Skeletal muscle tissue (tissue), 4 donors: ENCODE data around the gene MRM3. TPM values are rescaled to one million over a fixed set of nuclear protein-coding genes. Genes with fewer than 3 reads are reported as not detected.
"Not testable (repeated sequence)": the region's sequence is repeated elsewhere in the genome, so short reads cannot be mapped to it uniquely, and the experiment has no call there.

Experiments
- H3K27ac ChIP-seq: one replicate; pipeline ENCODE4 v1.7.0; 2013; ENCODE audit warnings: mild to moderate bottlenecking, low read depth, low read length, inconsistent platforms
- H3K27me3 ChIP-seq, 3 donors: one replicate each; pipeline ENCODE4 v1.7.0; 2013; ENCODE audit warnings: low read length in 3 of 3; ENCODE audit not compliant: control insufficient read depth in 3 of 3, insufficient read depth in 3 of 3
- H3K36me3 ChIP-seq, 3 donors: one replicate each; pipeline ENCODE4 v1.7.0; 2013; ENCODE audit warnings: low read length in 3 of 3; ENCODE audit not compliant: control insufficient read depth in 3 of 3, insufficient read depth in 3 of 3
- H3K4me1 ChIP-seq, 3 donors: one replicate each; pipeline ENCODE4 v1.7.0; 2013; ENCODE audit warnings: low read length in 3 of 3, mild to moderate bottlenecking in 3 of 3; ENCODE audit not compliant: control insufficient read depth in 3 of 3, insufficient read depth in 3 of 3
- H3K4me3 ChIP-seq, 3 donors: one replicate each; pipeline ENCODE4 v1.7.0; 2013; ENCODE audit warnings: low read length in 3 of 3
- H3K9ac ChIP-seq, 3 donors: one replicate each; pipeline ENCODE4 v1.7.0; 2013; ENCODE audit warnings: low read length in 3 of 3, mild to moderate bottlenecking in 3 of 3, moderate library complexity in 2 of 3, low read depth in 1 of 3
- H3K9me3 ChIP-seq, 3 donors: one replicate each; pipeline ENCODE4 v1.7.0; 2013; ENCODE audit warnings: low read length in 3 of 3; ENCODE audit not compliant: control insufficient read depth in 3 of 3
- total RNA-seq: library from RNA; depleted of rRNA; stranded (reverse); fragments of >200 nt; gene quantifications from one replicate; pipeline ENCODE4 v1.2.3, GENCODE V29; 2014
- donor health status: Osteomylitis.

MRM3 gene
- total RNA-seq, 1 donor from 2014 or later = 18.8 TPM

DNA sequence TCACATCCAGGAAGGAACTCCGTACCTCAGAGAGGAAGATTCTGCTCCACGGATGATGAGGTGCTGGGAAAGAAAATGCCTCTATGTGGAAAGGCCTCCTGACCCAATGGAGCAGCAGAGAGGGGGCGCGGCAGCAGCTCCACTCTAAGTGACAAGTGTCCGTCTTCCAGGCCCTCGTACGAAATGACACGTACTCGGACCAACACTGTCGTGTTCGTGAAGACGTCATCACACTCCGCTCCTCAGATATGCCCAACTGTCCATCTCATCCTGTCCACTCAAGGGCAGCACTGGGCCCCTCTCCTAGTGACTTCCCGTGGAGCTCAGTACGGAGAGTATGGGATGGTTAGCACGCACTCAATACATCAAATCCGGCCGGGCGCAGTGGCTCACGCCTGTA is 32.2 kb downstream of the MRM3 start:
- peaks cover 35 to 37% (median 36%) of the 10 kb centered on the region in 3 donors for H3K36me3 ChIP-seq
- no peaks in the 10 kb centered on the region for H3K27me3 ChIP-seq
- no peak overlapping the region for H3K27ac ChIP-seq
- peaks cover 0 to 6% (median 3%) of the 10 kb centered on the region in 3 donors for H3K4me1 ChIP-seq
- no peak overlapping the region for H3K9ac ChIP-seq
- H3K9me3 ChIP-seq = no peaks in the 10 kb centered on the region
- H3K4me3 ChIP-seq = no peak overlapping the region

DNA sequence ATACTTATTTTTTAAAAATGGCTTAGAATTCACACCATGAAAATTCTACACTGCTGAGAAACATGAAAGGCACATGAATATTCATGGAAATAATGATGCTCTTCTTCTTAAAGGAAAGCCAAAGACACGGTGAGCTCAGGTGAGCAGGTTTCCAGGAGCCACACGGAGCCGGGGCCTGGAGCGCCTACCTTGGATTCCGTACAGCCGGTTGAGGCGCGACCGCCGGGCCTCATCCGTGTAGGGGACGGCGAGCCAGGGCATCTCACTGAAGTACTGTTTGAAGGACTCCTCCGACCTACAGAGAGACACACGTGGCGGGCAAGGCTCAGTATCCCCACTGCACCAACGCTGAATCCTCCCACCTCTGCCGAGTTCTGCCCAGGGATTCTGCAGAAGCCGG is 37.1 kb downstream of the MRM3 start:
- H3K4me1 ChIP-seq = peaks cover 0 to 7% (median 0%) of the 10 kb centered on the region in 3 donors

DNA sequence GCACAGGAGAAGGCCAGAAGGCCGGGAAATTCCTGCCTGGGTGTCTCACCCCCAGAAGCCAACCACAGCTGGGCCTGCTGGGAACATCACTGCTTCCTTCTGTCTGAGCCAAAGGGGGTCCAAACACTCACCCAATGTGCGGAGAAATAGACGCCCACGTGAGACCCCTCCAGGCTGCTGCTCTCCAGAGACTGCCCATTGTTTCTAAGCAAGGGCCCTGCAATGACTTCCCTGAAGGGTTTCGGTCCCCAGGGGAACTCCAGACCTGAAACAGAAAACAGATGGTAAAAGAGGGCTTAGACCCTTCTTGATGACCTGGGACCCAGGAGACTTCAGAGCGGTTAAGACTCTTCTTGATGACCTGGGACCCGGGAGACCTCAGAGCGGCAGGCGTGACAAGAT is 41.3 kb downstream of the MRM3 start:
- Histone ChIP-seq H3K36me3 (peaks cover 26 to 33% (median 27%) of the 10 kb centered on the region in 3 donors), H3K4me3 (no peak overlapping the region), H3K27me3 (no peaks in the 10 kb centered on the region), H3K27ac (no peak overlapping the region), H3K9me3 (no peaks in the 10 kb centered on the region), H3K9ac (no peak overlapping the region), H3K4me1 (peaks cover 0 to 11% (median 4%) of the 10 kb centered on the region in 3 donors)

More for the DNA sequence above, 37.1 kb downstream of the MRM3 start:
- H3K9ac ChIP-seq = no peak overlapping the region
- H3K9me3 ChIP-seq = no peaks in the 10 kb centered on the region
- H3K27ac ChIP-seq = no peak overlapping the region
- no peak overlapping the region for H3K4me3 ChIP-seq
- H3K27me3 ChIP-seq = no peaks in the 10 kb centered on the region
- H3K36me3 ChIP-seq = peaks cover 36 to 43% (median 43%) of the 10 kb centered on the region in 3 donors

DNA sequence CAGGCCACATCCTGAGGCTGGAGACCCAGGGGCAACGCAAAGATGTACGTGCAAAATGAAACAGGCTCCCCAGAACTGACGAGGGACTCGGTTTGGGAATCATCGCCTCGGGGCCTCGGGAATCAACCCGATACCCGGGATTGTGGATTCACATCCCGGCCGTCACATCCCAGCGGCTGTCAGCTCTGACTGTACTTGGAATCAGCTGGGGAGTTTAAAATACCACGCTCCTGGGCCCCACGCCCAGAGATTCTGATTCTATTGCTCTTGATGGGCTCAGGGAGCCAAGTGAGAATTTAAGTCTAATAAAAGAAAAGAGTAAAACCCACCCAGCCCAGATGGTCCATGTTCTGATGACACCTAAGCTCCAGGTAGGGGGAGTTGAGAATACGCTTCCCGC is 42.2 kb downstream of the MRM3 start:
- Histone ChIP-seq H3K27ac (no peak overlapping the region), H3K9ac (peak overlapping the region in 1 of 3 donors; percentile 25), H3K27me3 (no peaks in the 10 kb centered on the region), H3K9me3 (no peaks in the 10 kb centered on the region), H3K4me1 (peaks cover 0 to 11% (median 4%) of the 10 kb centered on the region in 3 donors), H3K4me3 (no peak overlapping the region), H3K36me3 (peaks cover 22 to 32% (median 23%) of the 10 kb centered on the region in 3 donors)

DNA sequence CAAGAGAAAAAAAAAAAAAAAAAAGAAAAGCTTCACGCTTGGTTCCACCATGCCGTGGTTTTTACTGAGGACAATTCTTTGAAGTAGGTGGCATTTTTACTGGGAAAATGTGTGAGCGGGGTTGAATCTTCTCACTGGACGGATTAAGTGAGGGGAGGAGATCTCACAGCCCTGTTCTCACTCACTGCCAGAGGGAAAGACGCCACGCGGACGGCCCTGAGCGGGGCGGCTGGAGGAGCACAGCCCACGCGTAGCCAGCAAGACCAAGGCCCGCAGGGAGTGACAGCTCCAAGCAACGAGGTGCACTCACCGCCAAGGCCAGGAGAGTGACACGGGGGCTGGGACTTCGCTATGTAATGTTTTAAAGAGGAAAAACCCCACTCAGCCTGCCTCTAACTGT is 43.1 kb downstream of the MRM3 start:
- Histone ChIP-seq H3K27ac (no peak overlapping the region), H3K4me1 (peaks cover 0 to 14% (median 7%) of the 10 kb centered on the region in 3 donors), H3K9me3 (no peaks in the 10 kb centered on the region), H3K4me3 (no peak overlapping the region), H3K36me3 (peaks cover 15 to 24% (median 17%) of the 10 kb centered on the region in 3 donors), H3K27me3 (no peaks in the 10 kb centered on the region), H3K9ac (no peak overlapping the region)

DNA sequence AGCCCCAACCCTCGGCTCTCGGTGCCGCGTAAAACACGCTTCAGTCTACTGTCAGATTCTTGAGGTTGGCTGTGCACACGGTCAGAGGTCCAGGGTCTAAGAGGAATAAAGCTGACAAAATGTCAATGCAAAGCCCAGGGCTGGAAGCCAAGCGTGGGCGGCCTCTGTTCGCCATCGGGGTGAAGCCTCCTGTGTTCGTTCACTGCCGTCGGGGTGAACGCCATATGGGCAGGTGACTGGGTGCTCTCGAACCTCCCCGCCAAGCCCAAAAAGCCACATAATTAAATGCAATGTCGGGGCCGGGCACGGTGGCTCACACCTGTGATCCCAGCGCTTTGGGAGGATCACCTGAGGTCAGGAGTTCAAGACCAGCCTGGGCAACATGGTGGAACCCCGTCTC is 44.6 kb downstream of the MRM3 start:
- peaks cover 3 to 23% (median 16%) of the 10 kb centered on the region in 3 donors for H3K4me1 ChIP-seq
- H3K9ac ChIP-seq = no peak overlapping the region

DNA sequence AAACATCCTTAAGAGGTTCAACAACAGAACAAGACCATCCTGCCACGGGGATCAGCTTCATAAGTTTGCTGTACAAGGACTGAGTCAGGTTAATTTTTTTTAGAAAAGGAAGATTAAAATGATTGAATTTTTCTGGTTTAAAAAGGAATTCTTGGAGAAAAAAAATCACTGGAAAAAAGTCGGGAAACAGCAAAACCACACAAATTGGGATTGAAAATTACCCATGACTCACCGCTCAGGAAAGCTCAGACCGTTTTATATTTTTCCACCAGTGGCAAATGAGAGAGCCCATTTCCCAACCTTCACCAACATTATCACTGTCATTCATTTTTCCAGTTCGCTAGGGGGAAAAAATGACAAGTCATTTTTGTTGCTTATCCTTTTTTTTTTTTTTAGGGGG is 46.6 kb downstream of the MRM3 start:
- Histone ChIP-seq H3K27ac (no peak overlapping the region), H3K4me1 (peaks cover 3 to 20% (median 16%) of the 10 kb centered on the region in 3 donors), H3K27me3 (no peaks in the 10 kb centered on the region), H3K36me3 (peaks cover 5 to 12% (median 9%) of the 10 kb centered on the region in 3 donors), H3K9me3 (no peaks in the 10 kb centered on the region), H3K9ac (no peak overlapping the region), H3K4me3 (no peak overlapping the region)

More for the DNA sequence above, 44.6 kb downstream of the MRM3 start:
- Histone ChIP-seq H3K4me3 (no peak overlapping the region), H3K36me3 (peaks cover 13 to 19% (median 17%) of the 10 kb centered on the region in 3 donors), H3K27ac (no peak overlapping the region), H3K27me3 (no peaks in the 10 kb centered on the region), H3K9me3 (no peaks in the 10 kb centered on the region)

DNA sequence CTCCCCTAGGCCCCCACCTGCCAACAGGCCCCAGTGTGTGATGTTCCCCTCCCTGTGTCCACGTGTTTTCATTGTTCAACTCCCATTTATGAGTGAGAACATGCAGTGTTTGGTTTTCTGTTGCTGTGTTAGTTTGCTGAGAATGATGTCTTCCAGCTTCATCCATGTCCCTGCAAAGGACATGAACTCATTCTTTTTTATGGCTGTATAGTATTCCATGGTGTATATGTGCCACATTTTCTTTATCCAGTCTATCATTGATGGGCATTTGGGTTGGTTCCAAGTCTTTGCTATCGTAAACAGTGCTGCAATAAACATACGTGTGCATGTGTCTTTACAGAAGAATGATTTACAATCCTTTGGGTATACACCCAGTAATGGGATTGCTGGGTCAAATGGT is 47.5 kb downstream of the MRM3 start:
- H3K27me3 ChIP-seq, H3K4me3 ChIP-seq, H3K9ac ChIP-seq, H3K27ac ChIP-seq, H3K9me3 ChIP-seq: not testable (repeated sequence)
- peaks cover 3 to 17% (median 14%) of the 10 kb centered on the region in 3 donors for H3K4me1 ChIP-seq
- H3K36me3 ChIP-seq = peaks cover 5 to 11% (median 7%) of the 10 kb centered on the region in 3 donors

DNA sequence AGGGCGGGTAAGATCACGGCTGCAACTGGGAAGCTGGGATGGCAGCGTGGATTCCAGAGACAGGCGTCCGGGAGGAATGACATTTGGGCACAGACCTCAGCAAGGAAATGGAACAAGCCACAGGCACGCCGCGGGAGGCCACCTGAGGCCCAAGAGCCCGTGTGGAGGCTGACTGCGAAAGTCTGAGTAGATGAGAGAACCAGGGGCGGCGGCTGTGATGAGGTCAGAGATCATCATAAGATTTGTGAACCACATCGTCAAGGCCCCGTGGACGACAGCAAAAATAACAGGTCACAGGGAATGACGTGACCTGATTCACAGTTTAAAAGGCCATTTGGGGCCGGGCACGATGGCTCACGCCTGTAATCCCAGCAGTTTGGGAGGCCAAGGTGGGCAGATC is 48.2 kb downstream of the MRM3 start:
- peaks cover 2 to 8% (median 5%) of the 10 kb centered on the region in 3 donors for H3K36me3 ChIP-seq
- H3K4me1 ChIP-seq = peaks cover 3 to 19% (median 14%) of the 10 kb centered on the region in 3 donors
- H3K9ac ChIP-seq = peak overlapping the region in 1 of 3 donors; percentile 38
- no peaks in the 10 kb centered on the region for H3K9me3 ChIP-seq
- H3K27me3 ChIP-seq = no peaks in the 10 kb centered on the region
- no peak overlapping the region for H3K4me3 ChIP-seq
- peak overlapping the region; percentile 40 for H3K27ac ChIP-seq

DNA sequence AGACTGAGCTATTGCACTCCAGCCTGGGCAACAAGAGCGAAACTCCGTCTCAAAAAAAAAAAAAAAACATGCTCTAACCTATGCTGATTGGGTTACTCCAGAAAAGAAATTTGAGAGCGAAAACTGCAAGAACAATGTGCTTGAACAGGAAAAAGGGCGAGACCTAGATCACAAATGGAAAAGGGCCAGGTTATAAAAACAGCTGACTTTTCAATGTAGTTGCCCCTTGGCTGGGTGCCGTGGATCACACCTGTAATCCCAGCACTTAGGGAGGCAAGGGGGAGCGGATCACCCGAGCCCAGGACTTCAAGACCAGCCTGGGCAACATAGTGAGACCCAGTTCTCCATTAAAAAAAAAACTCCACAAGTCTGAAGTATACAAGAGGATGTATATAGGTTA is 48.8 kb downstream of the MRM3 start:
- Histone ChIP-seq H3K36me3 (peaks cover 0 to 3% (median 0%) of the 10 kb centered on the region in 3 donors), H3K27me3 (no peaks in the 10 kb centered on the region), H3K4me3 (no peak overlapping the region), H3K4me1 (peaks cover 3 to 20% (median 14%) of the 10 kb centered on the region in 3 donors), H3K9me3 (no peaks in the 10 kb centered on the region), H3K9ac (no peak overlapping the region), H3K27ac (peak overlapping the region; percentile 40)
